GM19035 (cell line): ENCODE data around the gene SLC35A3.
"Not testable (repeated sequence)": the region's sequence is repeated elsewhere in the genome, so short reads cannot be mapped to it uniquely, and the experiment has no call there.

Source experiments
- ATAC-seq: cut with Tn5 transposase; IDR thresholded peaks from one replicate; pipeline ENCODE4 v1.9.1; 2021; ENCODE audit not compliant: unreplicated experiment

The SLC35A3 gene

DNA sequence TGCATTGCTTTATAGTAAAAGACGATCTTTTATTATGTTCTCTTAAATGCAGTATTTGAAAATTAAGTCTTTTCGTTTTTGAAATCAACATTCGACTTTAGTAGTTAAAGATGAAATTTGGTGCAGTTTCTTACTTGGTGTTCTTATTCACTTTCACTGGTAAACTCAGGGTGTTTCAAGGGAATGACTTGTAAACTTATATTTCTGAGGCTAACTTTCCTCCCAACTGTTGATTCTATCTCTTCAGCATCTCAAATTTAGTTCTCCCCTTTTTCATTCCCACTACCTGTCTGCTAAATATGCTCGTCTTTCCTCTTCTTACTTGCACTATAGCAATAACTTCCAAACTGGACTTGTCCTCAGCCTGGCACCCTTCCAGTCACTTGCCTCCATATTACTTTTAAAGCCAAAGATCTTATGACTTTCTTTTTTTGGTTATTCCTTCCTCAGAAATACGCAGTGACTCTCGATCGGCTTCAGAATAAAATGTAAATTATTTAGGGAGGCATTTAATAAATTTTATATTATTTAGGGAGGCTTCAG, 988 bp downstream of the SLC35A3 start:
- no peak for ATAC-seq

DNA sequence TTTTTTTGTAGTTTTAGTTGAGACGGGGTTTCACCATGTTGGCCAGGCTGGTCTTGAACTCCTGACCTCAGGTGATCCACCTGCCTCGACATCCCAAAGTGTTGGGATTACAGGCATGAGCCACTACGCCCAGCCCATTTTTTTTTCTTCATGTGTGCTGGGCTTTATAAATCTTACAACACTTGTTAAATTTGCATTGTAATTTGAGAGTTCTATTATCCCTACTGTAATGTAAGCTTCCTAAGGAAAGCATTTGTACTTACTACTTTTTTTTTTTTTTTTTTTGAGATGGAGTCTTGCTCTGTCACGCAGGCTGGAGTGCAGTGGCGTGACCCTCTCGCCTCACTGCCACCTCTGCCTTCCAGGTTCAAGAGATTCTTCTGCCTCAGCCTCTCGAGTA, 2.3 kb downstream of the SLC35A3 start:
- not testable (repeated sequence) for ATAC-seq

DNA sequence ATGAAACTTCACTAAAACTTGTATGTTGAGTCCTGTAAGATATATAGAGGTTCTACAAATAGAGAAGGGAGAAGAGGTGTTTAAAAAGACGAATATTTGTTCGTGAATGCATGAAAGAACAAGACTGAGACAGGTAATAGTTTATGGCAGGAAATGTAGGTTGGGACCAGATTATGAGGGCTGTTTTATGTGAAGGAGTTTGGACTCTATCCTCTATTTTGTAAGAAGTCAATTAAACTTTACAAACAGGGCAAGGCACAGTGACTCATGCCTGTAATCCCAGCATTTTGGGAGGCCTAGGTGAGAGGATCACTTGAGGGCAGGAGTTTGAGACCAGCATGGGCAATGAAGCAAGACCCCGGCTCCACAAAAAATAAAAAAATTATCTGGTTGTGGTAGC, 5.7 kb downstream of the SLC35A3 start:
- ATAC-seq, result no peak

DNA sequence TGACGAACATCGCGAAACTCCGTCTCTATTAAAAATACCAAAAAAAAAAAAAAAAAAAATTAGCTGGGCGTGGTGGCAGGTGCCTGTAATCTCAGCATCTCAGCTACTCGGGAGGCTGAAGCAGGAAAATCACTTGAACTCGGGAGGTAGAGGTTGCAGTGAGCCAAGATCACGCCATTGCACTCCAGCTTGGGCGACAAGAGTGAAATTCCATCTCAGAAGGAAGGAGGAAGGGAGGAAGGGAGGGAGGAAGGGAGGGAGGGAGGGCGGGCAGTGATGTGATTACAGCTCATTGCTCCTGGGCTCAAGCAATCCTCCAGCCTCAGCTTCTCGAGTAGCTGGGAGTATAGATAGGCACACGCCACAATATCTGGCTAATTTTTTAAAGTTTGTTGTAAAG, 7.5 kb downstream of the SLC35A3 start:
- not testable (repeated sequence) for ATAC-seq

DNA sequence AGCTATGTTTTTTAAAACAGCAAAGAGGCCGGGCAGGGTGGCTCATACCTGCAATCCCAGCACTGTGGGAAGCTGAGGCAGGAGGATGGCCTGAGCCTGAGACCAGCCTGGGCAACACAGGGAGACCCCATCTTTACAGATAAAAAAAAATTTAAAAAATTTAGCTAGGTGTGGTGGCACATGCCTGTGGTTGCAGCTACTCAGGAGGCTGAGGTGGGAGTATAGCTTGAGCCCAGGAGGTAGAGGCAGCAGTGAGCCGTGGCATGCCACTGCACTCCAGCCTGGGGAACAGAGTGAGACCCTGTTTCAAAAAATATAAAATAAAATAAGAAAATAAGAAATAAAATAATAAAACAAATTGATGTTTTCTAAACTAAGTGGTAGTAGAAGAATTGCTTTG, 8.4 kb downstream of the SLC35A3 start:
- ATAC-seq, result no peak

DNA sequence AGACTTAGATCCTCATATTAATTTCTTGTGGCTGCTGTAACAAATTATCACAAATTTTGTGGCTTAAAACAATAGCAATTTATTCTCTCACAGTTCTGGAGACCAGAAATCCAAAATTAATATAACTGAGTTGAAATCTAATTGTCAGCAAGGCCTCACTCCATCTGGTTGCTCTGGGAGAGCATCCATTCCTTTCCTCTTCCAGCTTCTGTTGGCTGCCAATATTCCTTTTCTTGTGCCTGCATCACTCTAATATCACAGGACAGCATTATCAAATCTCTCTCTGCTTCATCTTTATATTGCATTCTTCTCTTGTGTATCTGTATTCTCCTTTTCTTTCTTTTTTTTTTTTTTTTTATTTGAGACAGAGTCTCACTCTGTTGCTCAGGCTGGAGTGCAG, 9.3 kb downstream of the SLC35A3 start:
- no peak for ATAC-seq

DNA sequence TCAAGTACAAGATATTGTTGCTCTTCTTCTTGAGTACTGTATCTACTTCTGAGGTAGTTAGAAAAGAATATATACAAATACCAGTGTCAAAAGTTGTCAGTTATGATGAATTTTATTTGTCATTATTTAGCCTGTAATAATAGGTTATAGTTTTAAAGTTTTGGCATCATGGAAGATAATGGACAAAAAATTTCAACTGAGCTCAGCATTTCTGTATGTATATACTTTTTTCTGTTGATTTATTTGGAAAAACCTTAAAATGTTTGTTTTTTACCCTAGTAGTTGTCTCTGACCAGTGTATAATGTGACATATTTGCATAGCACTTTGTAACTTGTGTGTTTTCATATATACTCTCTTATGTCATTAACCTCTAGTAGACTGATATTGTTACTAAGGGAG, 11.1 kb downstream of the SLC35A3 start:
- ATAC-seq, result no peak

DNA sequence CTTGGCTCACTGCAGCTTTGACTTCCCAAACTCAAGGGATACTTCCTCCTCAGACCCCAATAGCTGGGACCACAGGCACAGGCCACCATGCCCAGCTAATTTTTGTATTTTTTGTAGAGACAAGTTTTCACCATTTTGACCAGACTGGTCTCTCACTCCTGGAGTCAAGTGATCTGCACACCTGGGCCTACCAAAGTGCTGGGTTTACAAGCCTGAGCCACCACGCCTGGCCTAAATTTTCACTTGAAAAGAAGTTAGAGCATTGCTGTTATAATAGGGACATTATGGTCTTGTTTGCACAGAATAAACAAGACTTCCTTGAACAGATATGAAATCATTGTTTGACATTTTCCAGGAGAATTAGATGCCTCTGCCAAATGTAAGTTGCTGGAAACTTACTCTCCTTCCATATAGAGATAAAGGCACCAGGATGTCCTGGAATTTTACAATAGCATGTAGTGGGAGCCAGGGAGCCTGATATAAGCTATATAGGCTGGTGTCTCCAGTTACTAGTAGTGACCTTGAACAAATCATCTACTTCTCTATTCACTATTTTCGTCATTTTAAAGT, 16.9 kb downstream of the SLC35A3 start:
- no peak for ATAC-seq

DNA sequence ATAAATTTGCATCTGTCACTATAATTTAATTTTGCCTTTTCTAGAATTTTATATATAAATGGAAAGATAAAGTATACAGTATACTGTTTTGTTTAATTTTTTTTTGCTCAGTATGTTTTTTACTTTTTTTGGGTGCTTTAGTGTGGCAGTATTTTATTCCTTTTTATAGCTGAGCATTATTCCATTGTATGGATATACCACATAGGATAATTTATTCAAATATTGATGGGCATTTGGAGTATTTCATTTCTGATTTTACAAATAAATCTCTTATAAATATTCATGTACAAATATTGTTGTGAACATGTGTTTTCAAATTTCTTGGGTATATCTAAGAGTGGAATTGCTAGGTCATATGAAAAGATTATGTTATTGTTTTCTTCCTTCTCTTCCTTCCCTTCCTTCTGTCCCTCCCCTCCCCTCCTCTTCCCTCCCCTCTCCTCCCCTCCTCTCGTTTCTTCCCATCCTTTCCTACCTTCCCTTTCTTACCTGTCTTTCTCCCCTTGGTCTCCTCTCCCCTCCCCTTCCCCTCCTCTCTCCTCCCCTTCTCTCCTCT, 18.5 kb downstream of the SLC35A3 start:
- ATAC-seq, result no peak

DNA sequence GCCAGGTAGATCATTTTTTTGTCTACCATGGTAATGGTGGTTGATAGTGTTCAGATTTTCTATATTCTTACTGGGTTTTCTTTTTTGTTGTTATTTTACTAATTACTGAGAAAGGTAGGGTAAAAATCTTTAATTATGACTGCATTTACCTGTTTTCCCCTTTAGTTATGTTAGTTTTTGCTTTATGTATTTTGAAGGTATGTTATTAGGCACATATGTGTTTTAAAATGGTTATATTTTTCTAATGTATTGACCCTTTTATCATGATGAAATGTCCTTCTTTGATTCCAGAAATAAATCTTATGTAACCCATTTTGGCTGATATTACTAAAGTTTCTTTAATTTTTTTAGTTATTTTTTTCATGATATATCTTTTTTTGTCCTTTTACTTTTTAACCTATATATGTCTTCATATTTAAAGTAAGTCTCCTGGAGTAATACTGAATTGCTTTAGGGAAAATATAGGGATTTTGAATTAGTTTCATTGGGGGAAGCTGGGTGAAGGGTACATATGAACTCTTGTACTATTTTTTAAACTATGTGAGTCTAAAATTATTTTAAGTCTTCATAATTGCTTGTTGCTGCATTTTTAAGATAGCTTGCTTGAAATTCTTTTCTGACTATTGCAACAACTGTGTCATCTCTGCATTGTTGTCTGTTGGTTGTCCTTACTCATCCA, 22.4 kb downstream of the SLC35A3 start:
- no peak for ATAC-seq

DNA sequence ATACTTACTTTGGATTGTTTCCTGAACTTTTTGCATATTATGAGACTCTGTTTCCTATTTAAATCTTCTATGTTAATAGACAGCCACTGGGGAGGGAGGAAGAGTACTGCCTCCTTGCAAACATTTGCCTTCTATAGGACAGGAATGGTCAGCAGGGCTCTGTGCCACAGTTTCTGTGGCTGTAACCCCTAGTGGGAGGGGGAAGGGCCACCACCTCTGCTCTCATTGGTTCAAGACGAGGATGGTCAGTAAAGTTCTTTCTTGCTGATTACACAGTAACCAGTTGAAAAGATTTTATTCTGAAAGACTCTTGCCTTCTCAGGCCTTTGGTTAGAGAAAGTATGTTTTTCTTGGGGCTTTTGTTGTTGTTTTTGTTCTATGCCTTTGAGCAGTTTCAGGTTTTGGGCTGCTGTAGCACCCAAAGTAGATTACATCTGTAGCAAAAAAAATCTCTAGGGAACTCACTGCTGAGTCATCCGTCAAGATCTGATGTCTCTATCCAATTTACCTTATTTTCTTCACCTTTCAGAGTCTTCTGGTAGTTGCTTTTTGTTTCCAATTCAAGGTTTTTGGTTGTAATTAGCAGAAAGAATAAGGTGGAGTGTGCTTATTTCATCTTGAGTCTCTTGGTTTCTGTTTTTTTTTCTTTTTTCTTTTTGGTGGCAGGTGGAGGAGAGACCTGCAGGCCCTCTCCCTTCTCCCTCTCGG, 23.1 kb downstream of the SLC35A3 start:
- ATAC-seq, result no peak

DNA sequence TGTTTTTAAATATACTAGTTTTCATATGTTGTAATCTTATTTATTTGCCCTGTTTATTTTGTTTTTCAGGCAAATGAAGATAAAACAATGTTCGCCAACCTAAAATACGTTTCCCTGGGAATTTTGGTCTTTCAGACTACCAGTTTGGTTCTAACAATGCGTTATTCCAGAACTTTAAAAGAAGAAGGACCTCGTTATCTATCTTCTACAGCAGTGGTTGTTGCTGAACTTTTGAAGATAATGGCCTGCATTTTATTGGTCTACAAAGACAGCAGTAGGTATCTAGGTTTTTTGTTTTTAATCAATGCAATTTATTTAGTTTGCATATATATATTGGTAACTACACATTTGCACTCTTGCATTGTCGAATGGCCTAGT, 23.7 kb downstream of the SLC35A3 start:
- ATAC-seq, result no peak

DNA sequence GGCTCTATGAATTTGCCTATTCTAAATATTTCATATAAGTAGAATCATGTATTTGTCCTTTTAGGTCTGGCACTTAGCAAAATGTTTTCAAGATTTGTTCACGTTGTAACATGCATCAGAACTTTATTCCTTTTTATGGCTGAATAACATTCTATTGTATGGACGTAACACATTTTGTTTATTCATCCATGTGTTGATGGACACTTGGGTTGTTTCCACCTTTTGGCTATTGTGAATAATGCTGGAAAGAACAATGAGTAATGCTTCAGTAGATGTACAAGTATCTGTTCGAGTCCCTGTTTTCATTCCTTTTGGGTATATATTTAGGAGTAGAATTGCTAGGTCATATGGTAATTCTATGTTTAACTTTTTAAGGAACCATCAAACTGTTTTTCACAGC, 24.7 kb downstream of the SLC35A3 start:
- no peak for ATAC-seq

DNA sequence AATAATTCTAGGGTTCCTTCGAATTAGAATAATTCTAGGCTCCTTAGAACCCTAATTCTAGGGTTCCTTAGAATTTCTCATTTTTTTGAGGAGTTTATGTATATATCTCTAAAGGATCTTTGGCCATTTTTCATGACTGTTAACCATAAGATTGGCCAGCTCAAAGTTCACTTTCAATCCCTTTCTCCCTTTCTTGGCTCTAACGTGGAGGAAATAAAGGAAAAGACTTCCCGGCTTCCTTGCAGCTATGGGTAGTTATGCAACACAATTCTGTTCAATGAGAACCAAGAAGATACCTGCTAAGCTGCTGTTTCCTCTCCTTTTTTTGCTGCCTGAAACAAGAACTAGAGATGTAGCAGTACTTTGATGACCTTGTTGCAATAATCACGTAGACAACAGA, 27.2 kb downstream of the SLC35A3 start:
- ATAC-seq, result no peak

DNA sequence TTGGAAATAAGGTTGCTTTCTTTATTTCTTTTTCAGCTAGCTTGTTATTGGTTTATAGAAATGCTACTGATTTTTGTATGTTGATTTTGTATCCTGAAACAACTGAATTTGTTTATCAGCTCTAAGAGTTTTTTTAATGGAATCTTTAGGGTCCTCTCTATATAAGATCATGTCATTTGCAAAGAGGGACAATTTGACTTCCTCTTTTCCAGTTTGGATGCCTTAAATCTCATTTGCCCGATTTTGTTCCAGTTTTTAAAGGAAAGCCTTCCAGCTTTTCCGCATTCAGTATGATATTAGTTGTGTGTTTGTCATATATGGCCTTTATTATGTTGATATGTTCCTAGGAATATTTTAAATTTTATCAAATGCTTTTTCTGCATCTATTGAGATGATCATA, 31.7 kb downstream of the SLC35A3 start:
- ATAC-seq, result no peak

DNA sequence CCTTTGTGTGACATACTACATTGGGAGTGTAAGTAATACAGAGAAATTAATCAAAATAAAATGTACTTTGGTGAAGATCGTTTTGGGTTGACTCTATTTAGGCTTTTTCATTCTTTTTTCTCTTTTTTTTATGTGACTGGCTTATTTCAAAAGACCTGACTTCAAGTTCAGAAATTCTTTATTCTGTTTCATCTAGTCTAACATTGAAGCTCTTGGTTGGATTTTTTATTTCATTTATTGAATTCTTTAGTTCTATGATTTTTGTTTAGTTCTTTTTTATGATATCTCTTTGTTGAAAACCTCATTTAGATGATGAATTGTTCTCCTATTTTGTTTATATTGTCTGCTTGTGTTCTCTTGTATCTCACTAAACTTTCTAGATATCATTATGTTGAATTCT, 35.6 kb downstream of the SLC35A3 start:
- no peak for ATAC-seq

DNA sequence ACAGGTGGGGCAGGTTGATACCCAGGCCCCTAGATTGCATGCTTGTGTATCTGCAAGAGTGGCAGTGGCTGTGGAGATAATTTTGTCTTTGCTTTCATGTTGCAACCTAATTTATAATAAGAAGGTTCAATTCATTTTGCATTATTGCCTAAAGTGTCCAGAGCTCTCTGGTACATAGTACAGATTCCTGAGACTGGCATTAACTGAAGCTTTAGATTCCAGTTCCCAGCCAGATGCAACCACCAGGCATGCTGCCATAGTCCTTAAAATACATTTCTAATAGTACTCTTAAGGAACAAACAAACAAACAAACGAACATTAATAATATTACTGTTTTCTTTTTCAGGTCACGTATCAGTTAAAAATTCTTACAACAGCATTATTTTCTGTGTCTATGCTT, 36.9 kb downstream of the SLC35A3 start:
- ATAC-seq, result no peak

DNA sequence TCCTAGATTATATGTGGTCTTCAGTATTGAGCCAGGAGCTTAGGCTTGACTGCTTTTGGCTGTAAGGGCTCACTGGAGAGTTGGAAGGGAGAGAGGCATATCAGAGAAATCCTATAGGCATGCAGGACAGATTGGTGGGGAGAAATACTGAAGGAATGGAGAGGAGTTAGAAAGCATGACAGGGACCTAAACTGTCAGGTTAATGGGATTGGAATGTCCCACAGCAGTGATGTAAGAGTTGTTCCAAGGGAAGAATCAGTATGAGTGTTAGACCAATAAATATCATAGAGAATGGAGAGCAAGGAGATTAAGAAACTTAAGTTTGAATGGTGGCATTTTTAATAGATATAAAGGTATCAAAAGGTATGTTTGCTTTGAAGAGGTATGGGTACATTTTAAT, 39.7 kb downstream of the SLC35A3 start:
- ATAC-seq, result no peak

DNA sequence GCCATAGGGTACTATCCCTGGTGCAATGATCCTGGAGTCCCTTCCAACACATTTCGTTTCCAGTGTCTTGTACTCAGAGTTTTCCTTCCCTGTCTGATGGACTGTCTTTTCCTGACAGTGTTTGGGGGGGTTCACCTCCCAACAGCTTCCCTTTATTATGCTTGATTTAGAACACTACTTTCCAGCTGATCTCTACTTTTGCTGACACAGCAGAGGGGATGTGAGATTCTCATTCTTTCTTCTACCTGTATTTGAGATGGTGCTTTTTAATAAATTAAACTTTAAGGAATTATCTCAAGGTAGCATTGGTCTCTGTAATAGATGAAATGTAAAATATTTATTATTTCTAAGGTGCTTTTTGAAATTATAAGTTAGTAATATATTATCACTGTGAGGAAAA, 41.0 kb downstream of the SLC35A3 start:
- no peak for ATAC-seq

DNA sequence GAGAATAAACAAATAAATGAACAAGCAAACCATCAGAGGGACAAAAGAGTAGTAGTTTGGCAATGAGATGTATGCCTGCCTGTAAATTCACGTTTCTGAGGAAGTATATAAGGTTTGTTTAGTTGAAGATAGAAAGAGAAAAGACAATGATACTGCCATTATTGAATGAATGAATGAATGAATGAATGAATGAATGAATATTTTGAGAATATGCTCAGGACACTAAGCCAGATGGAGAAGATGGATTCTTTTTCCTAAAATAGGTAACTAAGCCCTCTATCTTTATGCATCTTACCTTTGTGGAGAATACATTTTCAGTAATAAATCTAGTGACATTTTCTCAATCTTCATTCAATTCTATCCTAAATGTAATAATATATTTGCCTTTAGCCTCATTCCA, 49.4 kb downstream of the SLC35A3 start:
- no peak for ATAC-seq

DNA sequence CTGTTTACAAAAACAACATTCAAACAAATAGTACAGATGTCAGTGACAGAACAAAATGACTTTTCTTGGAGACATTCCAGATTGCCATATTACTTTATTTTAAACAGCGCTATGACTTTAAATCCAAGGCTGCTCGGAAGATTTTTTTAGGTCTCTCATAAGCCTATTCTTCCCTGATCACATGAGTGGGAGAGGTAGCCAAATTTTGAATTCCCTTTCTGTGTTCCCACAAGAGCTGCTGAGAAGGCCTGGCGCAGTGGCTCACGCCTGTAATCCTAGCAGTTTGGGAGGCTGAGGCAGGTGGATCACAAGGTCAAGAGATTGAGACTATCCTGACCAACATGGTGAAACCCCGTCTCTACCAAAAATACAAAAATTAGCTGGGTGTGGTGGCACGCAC, 53.7 kb downstream of the SLC35A3 start:
- no peak for ATAC-seq

DNA sequence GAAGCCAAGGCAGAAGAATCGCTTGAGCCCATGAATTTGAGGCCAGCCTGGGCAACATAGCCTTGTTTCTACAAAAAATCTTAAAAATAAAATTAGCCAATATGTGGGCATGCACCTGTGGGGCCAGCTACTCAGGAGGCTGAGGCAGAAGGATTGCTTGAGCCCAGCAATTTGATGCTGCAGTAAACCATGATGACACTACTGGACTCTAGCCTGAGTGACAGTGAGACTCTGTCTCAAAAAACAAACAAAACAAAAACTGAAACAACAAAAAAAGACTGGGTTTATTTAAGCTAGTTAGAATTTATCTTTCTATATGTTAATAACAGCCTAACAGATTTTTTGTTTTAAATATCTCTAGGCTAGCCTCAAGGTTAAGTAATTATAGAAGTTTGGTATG, 57.4 kb downstream of the SLC35A3 start:
- ATAC-seq, result no peak
